ENCODE results near the gene ATF4.

Gene ATF4

GRCh38 chr22:39535831-39536449 is 15.6 kb downstream of the ATF4 start:
- Histone ChIP-seq H3K9me3 (ENCODE audit: control insufficient read depth in 2 of 2, low read length in 2 of 2) (no peaks in the 10 kb centered on the region), H3K27me3 (ENCODE audit: control insufficient read depth in 2 of 2, insufficient read depth in 2 of 2, low read length in 2 of 2) (no peaks in the 10 kb centered on the region), H3K4me1 (ENCODE audit: control insufficient read depth in 2 of 2, insufficient read depth in 2 of 2, low read length in 2 of 2) (peaks cover 15 to 18% of the 10 kb centered on the region in 2 donors), H3K9ac (ENCODE audit: low read depth in 1 of 2, low read length in 2 of 2) (no peak overlapping the region), H3K27ac (ENCODE audit: low read depth in 2 of 2, low read length in 2 of 2) (no peak overlapping the region), H3K36me3 (ENCODE audit: control insufficient read depth in 2 of 2, insufficient read depth in 2 of 2, low read length in 2 of 2) (peaks cover under 1 to 2% of the 10 kb centered on the region in 2 donors), H3K4me3 (ENCODE audit: low read length in 2 of 2) (no peak overlapping the region)

DNA sequence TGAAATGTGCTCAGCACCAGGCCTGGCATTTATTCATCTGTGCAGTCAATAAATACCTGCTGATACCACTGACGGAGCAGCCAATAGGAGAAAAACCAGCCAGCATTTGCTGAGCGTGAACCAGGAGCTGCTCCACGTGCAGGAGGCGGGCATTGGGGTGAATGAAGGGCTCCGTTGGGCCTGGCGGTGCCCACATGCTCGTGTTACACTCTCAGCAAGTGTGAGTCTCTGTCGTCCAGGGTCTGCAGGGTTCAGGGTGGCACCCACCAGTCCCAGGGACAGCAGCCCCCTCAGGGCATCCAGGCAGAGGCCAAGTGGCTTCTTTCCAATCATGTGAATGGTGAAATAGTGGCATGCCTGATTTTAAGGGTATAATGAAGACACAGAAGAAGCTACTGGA is 16.3 kb downstream of the ATF4 start:
- Histone ChIP-seq H3K27me3 (ENCODE audit: control insufficient read depth in 2 of 2, insufficient read depth in 2 of 2, low read length in 2 of 2) (no peaks in the 10 kb centered on the region), H3K4me1 (ENCODE audit: control insufficient read depth in 2 of 2, insufficient read depth in 2 of 2, low read length in 2 of 2) (peaks cover 8 to 11% of the 10 kb centered on the region in 2 donors), H3K36me3 (ENCODE audit: control insufficient read depth in 2 of 2, insufficient read depth in 2 of 2, low read length in 2 of 2) (no peaks in the 10 kb centered on the region), H3K4me3 (ENCODE audit: low read length in 2 of 2) (no peak overlapping the region), H3K27ac (ENCODE audit: low read depth in 2 of 2, low read length in 2 of 2) (no peak overlapping the region), H3K9me3 (ENCODE audit: control insufficient read depth in 2 of 2, low read length in 2 of 2) (no peaks in the 10 kb centered on the region), H3K9ac (ENCODE audit: low read depth in 1 of 2, low read length in 2 of 2) (no peak overlapping the region)

GRCh38 chr22:39537975-39538374 is 17.6 kb downstream of the ATF4 start:
- Histone ChIP-seq H3K27ac (ENCODE audit: low read depth in 2 of 2, low read length in 2 of 2) (no peak overlapping the region), H3K9me3 (ENCODE audit: control insufficient read depth in 2 of 2, low read length in 2 of 2) (no peaks in the 10 kb centered on the region), H3K9ac (ENCODE audit: low read depth in 1 of 2, low read length in 2 of 2) (no peak overlapping the region), H3K4me3 (ENCODE audit: low read length in 2 of 2) (no peak overlapping the region), H3K36me3 (ENCODE audit: control insufficient read depth in 2 of 2, insufficient read depth in 2 of 2, low read length in 2 of 2) (no peaks in the 10 kb centered on the region), H3K27me3 (ENCODE audit: control insufficient read depth in 2 of 2, insufficient read depth in 2 of 2, low read length in 2 of 2) (no peaks in the 10 kb centered on the region), H3K4me1 (ENCODE audit: control insufficient read depth in 2 of 2, insufficient read depth in 2 of 2, low read length in 2 of 2) (peaks cover 6% of the 10 kb centered on the region in 2 donors)

DNA sequence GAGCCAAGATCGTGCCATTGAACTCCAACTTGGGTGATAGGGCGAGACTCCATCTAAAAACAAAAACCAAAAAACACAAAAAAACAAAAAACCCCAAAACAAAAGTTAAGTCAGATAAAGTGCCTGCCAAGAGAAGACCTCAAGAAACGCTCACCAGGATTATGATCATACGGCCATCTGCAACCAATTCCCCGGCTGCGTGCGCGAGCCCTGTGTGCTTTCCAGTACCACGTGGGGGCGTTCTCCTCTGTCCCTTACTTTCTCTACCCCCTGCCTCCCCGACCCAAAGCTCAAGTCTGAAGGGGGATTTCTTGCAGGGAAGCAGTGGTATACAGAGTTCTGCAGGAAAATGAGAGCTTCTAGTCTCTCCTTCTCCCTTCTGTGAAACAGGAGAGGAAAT is 22.7 kb downstream of the ATF4 start:
- H3K27ac ChIP-seq (ENCODE audit: low read depth in 2 of 2, low read length in 2 of 2): no peak overlapping the region
- no peak overlapping the region for H3K4me3 ChIP-seq (ENCODE audit: low read length in 2 of 2)
- peaks cover 2 to 8% of the 10 kb centered on the region in 2 donors for H3K27me3 ChIP-seq (ENCODE audit: control insufficient read depth in 2 of 2, insufficient read depth in 2 of 2, low read length in 2 of 2)
- no peaks in the 10 kb centered on the region for H3K36me3 ChIP-seq (ENCODE audit: control insufficient read depth in 2 of 2, insufficient read depth in 2 of 2, low read length in 2 of 2)
- H3K4me1 ChIP-seq (ENCODE audit: control insufficient read depth in 2 of 2, insufficient read depth in 2 of 2, low read length in 2 of 2): no peaks in the 10 kb centered on the region
- peaks cover 0 to 2% of the 10 kb centered on the region in 2 donors for H3K9me3 ChIP-seq (ENCODE audit: control insufficient read depth in 2 of 2, low read length in 2 of 2)
- H3K9ac ChIP-seq (ENCODE audit: low read depth in 1 of 2, low read length in 2 of 2): no peak overlapping the region

GRCh38 chr22:39545386-39546365 is 25.3 kb downstream of the ATF4 start:
- H3K9ac ChIP-seq (ENCODE audit: low read depth in 1 of 2, low read length in 2 of 2): no peak overlapping the region
- H3K27me3 ChIP-seq (ENCODE audit: control insufficient read depth in 2 of 2, insufficient read depth in 2 of 2, low read length in 2 of 2): peaks cover 8 to 13% of the 10 kb centered on the region in 2 donors

GRCh38 chr22:39546889-39547586 is 26.7 kb downstream of the ATF4 start:
- Histone ChIP-seq H3K4me3 (ENCODE audit: low read length in 2 of 2) (no peak overlapping the region), H3K9ac (ENCODE audit: low read depth in 1 of 2, low read length in 2 of 2) (no peak overlapping the region), H3K27ac (ENCODE audit: low read depth in 2 of 2, low read length in 2 of 2) (no peak overlapping the region), H3K4me1 (ENCODE audit: control insufficient read depth in 2 of 2, insufficient read depth in 2 of 2, low read length in 2 of 2) (no peaks in the 10 kb centered on the region), H3K9me3 (ENCODE audit: control insufficient read depth in 2 of 2, low read length in 2 of 2) (peaks cover 0 to 2% of the 10 kb centered on the region in 2 donors), H3K36me3 (ENCODE audit: control insufficient read depth in 2 of 2, insufficient read depth in 2 of 2, low read length in 2 of 2) (no peaks in the 10 kb centered on the region), H3K27me3 (ENCODE audit: control insufficient read depth in 2 of 2, insufficient read depth in 2 of 2, low read length in 2 of 2) (peaks cover 8 to 13% of the 10 kb centered on the region in 2 donors)

More at GRCh38 chr22:39545386-39546365, 25.3 kb downstream of the ATF4 start:
- H3K27ac ChIP-seq (ENCODE audit: low read depth in 2 of 2, low read length in 2 of 2): no peak overlapping the region
- H3K36me3 ChIP-seq (ENCODE audit: control insufficient read depth in 2 of 2, insufficient read depth in 2 of 2, low read length in 2 of 2): no peaks in the 10 kb centered on the region
- H3K9me3 ChIP-seq (ENCODE audit: control insufficient read depth in 2 of 2, low read length in 2 of 2): peaks cover 0 to 2% of the 10 kb centered on the region in 2 donors
- H3K4me3 ChIP-seq (ENCODE audit: low read length in 2 of 2): no peak overlapping the region
- no peaks in the 10 kb centered on the region for H3K4me1 ChIP-seq (ENCODE audit: control insufficient read depth in 2 of 2, insufficient read depth in 2 of 2, low read length in 2 of 2)

DNA sequence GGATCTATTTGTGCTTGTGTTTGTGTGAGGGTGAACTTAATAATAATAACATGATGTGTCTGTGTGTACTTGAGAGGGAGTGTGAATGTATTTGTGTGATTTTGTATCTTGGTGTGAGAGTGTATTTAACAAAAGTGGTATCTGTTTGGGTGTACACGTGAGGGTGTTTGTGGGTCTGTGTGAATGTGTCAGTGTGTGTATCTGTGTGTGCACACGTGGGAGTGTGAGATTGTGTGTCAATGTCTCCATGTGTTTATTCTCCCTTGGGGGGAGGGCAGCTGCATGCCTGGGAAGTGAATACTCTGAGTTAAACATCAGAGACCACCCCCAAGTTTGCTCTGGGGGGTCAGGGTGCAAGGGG is 27.2 kb downstream of the ATF4 start:
- H3K9me3 ChIP-seq (ENCODE audit: control insufficient read depth in 2 of 2, low read length in 2 of 2): peaks cover 0 to 2% of the 10 kb centered on the region in 2 donors
- no peaks in the 10 kb centered on the region for H3K36me3 ChIP-seq (ENCODE audit: control insufficient read depth in 2 of 2, insufficient read depth in 2 of 2, low read length in 2 of 2)
- no peaks in the 10 kb centered on the region for H3K4me1 ChIP-seq (ENCODE audit: control insufficient read depth in 2 of 2, insufficient read depth in 2 of 2, low read length in 2 of 2)
- H3K9ac ChIP-seq (ENCODE audit: low read depth in 1 of 2, low read length in 2 of 2): no peak overlapping the region
- H3K27me3 ChIP-seq (ENCODE audit: control insufficient read depth in 2 of 2, insufficient read depth in 2 of 2, low read length in 2 of 2): peaks cover 9 to 16% of the 10 kb centered on the region in 2 donors
- H3K4me3 ChIP-seq (ENCODE audit: low read length in 2 of 2): no peak overlapping the region
- H3K27ac ChIP-seq (ENCODE audit: low read depth in 2 of 2, low read length in 2 of 2): no peak overlapping the region

DNA sequence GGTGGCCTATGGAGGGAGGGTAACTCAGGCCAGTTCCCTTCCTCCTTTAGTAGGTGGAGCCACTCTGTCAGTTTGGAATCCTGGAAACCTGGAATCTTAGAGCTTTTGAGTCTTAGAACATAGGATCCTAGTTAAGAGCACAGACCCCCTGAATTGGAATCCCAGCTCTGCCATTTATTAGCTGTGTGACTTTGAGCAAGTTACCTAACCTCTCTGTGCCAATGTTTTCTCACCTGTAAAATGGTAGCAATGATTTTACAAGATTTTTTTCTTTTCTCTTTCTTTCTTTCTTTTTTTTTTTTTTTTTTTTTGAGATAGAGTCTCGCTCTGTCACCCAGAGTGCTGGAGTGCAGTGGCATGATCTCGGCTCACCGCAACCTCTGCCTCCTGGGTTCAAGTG is 33.1 kb downstream of the ATF4 start:
- H3K4me3 ChIP-seq (ENCODE audit: low read length in 2 of 2): no peak overlapping the region
- no peak overlapping the region for H3K27ac ChIP-seq (ENCODE audit: low read depth in 2 of 2, low read length in 2 of 2)
- peaks cover 24 to 29% of the 10 kb centered on the region in 2 donors for H3K27me3 ChIP-seq (ENCODE audit: control insufficient read depth in 2 of 2, insufficient read depth in 2 of 2, low read length in 2 of 2)
- no peak overlapping the region for H3K9ac ChIP-seq (ENCODE audit: low read depth in 1 of 2, low read length in 2 of 2)
- H3K9me3 ChIP-seq (ENCODE audit: control insufficient read depth in 2 of 2, low read length in 2 of 2): no peaks in the 10 kb centered on the region
- H3K4me1 ChIP-seq (ENCODE audit: control insufficient read depth in 2 of 2, insufficient read depth in 2 of 2, low read length in 2 of 2): no peaks in the 10 kb centered on the region
- H3K36me3 ChIP-seq (ENCODE audit: control insufficient read depth in 2 of 2, insufficient read depth in 2 of 2, low read length in 2 of 2): no peaks in the 10 kb centered on the region

- Histone ChIP-seq H3K4me3 (ENCODE audit: low read length in 2 of 2) (no peak overlapping the region), H3K9me3 (ENCODE audit: control insufficient read depth in 2 of 2, low read length in 2 of 2) (no peaks in the 10 kb centered on the region), H3K4me1 (ENCODE audit: control insufficient read depth in 2 of 2, insufficient read depth in 2 of 2, low read length in 2 of 2) (no peaks in the 10 kb centered on the region), H3K27ac (ENCODE audit: low read depth in 2 of 2, low read length in 2 of 2) (no peak overlapping the region), H3K9ac (ENCODE audit: low read depth in 1 of 2, low read length in 2 of 2) (no peak overlapping the region), H3K27me3 (ENCODE audit: control insufficient read depth in 2 of 2, insufficient read depth in 2 of 2, low read length in 2 of 2) (peaks cover 28 to 33% of the 10 kb centered on the region in 2 donors), H3K36me3 (ENCODE audit: control insufficient read depth in 2 of 2, insufficient read depth in 2 of 2, low read length in 2 of 2) (no peaks in the 10 kb centered on the region)
Measured at GRCh38 chr22:39554151-39554550, 33.8 kb downstream of the ATF4 start.

All from mucosa of rectum (tissue), 2 donors.